AG04449 (cell line): ENCODE data around the gene GPR42.
A peak's percentile ranks its signal among the peaks of the same experiment; 100 is the strongest.

Experiments used
- CTCF ChIA-PET: fragments of 350-600 bp; formaldehyde crosslinking; extraction: SDS; loops from one replicate; lab custom pipeline; 2021; ENCODE audit warnings: antibody characterized with exemption; lab: Yijun Ruan, JAX
- POLR2A ChIA-PET: fragments of 400-600, 350-600 bp; formaldehyde crosslinking; extraction: SDS; loops from one replicate; lab custom pipeline; 2020; ENCODE audit warnings: antibody characterized with exemption, inconsistent platforms; lab: Yijun Ruan, JAX
- DNase-seq: peaks from one replicate; pipeline ENCODE4 v3.0.0-alpha.2; 2010; ENCODE audit warnings: low read depth, low spot score
- H3K4me3 ChIP-seq: 2 replicates; pipeline ENCODE4 v1.5.1; 2011; ENCODE audit warnings: low read depth, mild to moderate bottlenecking, control low read depth, low read length
- CTCF ChIP-seq: IDR thresholded peaks from one replicate; pipeline ENCODE4 v1.5.1; 2011; ENCODE audit warnings: mild to moderate bottlenecking, moderate library complexity, low read length, control low read depth, inconsistent platforms; ENCODE audit not compliant: insufficient read depth; ENCODE audit errors: missing control alignments

The GPR42 gene

GRCh38 chr19:35403116-35403760 is 32.4 kb downstream of the GPR42 start:
- POLR2A ChIA-PET, result no interaction called here

GRCh38 chr19:35404879-35405622 is 34.2 kb downstream of the GPR42 start:
- DNase-seq, result peak; percentile 40
- POLR2A ChIA-PET, result no interaction called here
- no peak overlapping the region for H3K4me3 ChIP-seq
- CTCF ChIA-PET, result interaction anchor here (0.5 to 1.7 kb wide), 2 partner anchors 52 to 210 kb away, joined by 4 to 6 read pairs; no protein-coding TSS in a partner anchor
- TF ChIP-seq CTCF, result no peak

More at GRCh38 chr19:35403116-35403760, 32.4 kb downstream of the GPR42 start:
- no peak for DNase-seq
- CTCF ChIA-PET, result no interaction called here
- H3K4me3 ChIP-seq, result no peak overlapping the region
- no peak for TF ChIP-seq CTCF

- ChIA-PET POLR2A (no interaction called here), CTCF (no interaction called here)
- no peak overlapping the region for H3K4me3 ChIP-seq
- no peak for TF ChIP-seq CTCF
- DNase-seq, result no peak
These were observed 36.8 kb downstream of the GPR42 start for GRCh38 chr19:35407619-35408018.

GRCh38 chr19:35408284-35409171 is 37.7 kb downstream of the GPR42 start:
- CTCF ChIA-PET, result no interaction called here
- H3K4me3 ChIP-seq, result no peak overlapping the region

GRCh38 chr19:35409191-35409590 is 38.3 kb downstream of the GPR42 start:
- ChIA-PET CTCF (no interaction called here), POLR2A (no interaction called here)
- DNase-seq, result no peak
- H3K4me3 ChIP-seq, result no peak overlapping the region
- no peak for TF ChIP-seq CTCF

More at GRCh38 chr19:35408284-35409171, 37.7 kb downstream of the GPR42 start:
- POLR2A ChIA-PET, result no interaction called here
- no peak for DNase-seq
- no peak for TF ChIP-seq CTCF
